Kidney (tissue), 14 donors: ENCODE results near the gene ADCY4. TPM values are rescaled to one million over a fixed set of nuclear protein-coding genes. Genes with fewer than 3 reads are reported as not detected.
A peak's percentile ranks its signal among the peaks of the same experiment; 100 is the strongest.

Experiments
- DNase-seq, 5 donors: peaks; one replicate each; pipeline ENCODE4 v3.0.0-alpha.2; 2013 to 2020
- FAIRE-seq: peaks from 2 replicates; lab custom pipeline; 2012; peaks lifted over from hg19 to GRCh38; lab: Jason Lieb, UNC
- H3K27ac ChIP-seq, 2 donors: one replicate each; pipeline ENCODE4 v1.7.0; 2013; ENCODE audit warnings: low read depth in 2 of 2, low read length in 2 of 2, inconsistent platforms in 1 of 2
- H3K27me3 ChIP-seq: one replicate; pipeline ENCODE4 v1.7.1; 2013; ENCODE audit warnings: low read length, inconsistent platforms; ENCODE audit not compliant: control insufficient read depth, insufficient read depth
- H3K36me3 ChIP-seq, 3 donors: one replicate each; pipeline versions ENCODE4 v1.7.0 to v1.7.1; 2013; ENCODE audit warnings: low read length in 3 of 3, control low read depth in 1 of 3, inconsistent platforms in 1 of 3; ENCODE audit not compliant: insufficient read depth in 3 of 3, control insufficient read depth in 2 of 3
- H3K4me1 ChIP-seq, 3 donors: one replicate each; pipeline versions ENCODE4 v1.7.0 to v1.7.1; 2013; ENCODE audit warnings: low read length in 3 of 3, inconsistent platforms in 1 of 3, low read depth in 1 of 3; ENCODE audit not compliant: control insufficient read depth in 2 of 3, insufficient read depth in 2 of 3
- H3K4me3 ChIP-seq, 3 donors: one replicate each; pipeline versions ENCODE4 v1.7.0 to v1.8.1; 2013; ENCODE audit warnings: low read length in 3 of 3, control low read depth in 1 of 3, inconsistent platforms in 1 of 3
- H3K9ac ChIP-seq, 3 donors: one replicate each; pipeline versions ENCODE4 v1.7.0 to v1.7.1; 2013; ENCODE audit warnings: low read length in 3 of 3, control low read depth in 1 of 3, inconsistent platforms in 1 of 3
- H3K9me3 ChIP-seq, 3 donors: one replicate each; pipeline versions ENCODE4 v1.7.0 to v1.7.1; 2013; ENCODE audit warnings: low read length in 3 of 3, control low read depth in 1 of 3, inconsistent platforms in 1 of 3; ENCODE audit not compliant: control insufficient read depth in 2 of 3, insufficient read depth in 1 of 3
- CTCF ChIP-seq: IDR thresholded peaks from 3 replicates; pipeline ENCODE4 v1.5.1; 2012; ENCODE audit warnings: mild to moderate bottlenecking, moderate library complexity, borderline replicate concordance; ENCODE audit not compliant: insufficient read depth; ENCODE audit errors: extremely low read depth
- intact Hi-C: fragments of 100-400 bp; cut with DNase I; formaldehyde crosslinking; loops from one replicate; pipeline ENCODE4 v1.11.1; 2022
- polyA plus RNA-seq: library from polyadenylated mRNA; stranded (reverse); fragments of 350-450 nt; fragmentation: Illumina TruSeq; extraction: RNeasy Lipid Tissue Mini Kit (QIAGEN cat#74804); gene quantifications from one replicate; pipeline ENCODE4 v1.2.3, GENCODE V29; 2014; ENCODE audit warnings: low read depth, low replicate concordance; ENCODE audit not compliant: insufficient read depth
- total RNA-seq: library from RNA; stranded (reverse); fragmentation: NEBNext Ultra II Directional; extraction: Animal tissue kit (Norgen Biotek cat#: 25700); gene quantifications from one replicate; pipeline ENCODE4 v1.2.1, GENCODE V29; 2021
- donor health status: control.
- donor health status: control.
- donor health status: control.
- donor health status: control.
- donor health status: control.
- donor health status: DM: yes; HTN: yes; CAD: no.
- donor health status: Normal renal cell carcinoma (clear cell type).

ADCY4 gene
- total and polyA plus RNA-seq, 2 donors from 2014 or later: 19.2 to 57.5 TPM

- TF ChIP-seq CTCF: no peak
- Histone ChIP-seq H3K9me3 (no peaks in the 10 kb centered on the region), H3K9ac (peak overlapping the region in 1 of 3 donors; percentile 17), H3K27ac (peak overlapping the region; percentile 68 to 72), H3K4me1 (peaks cover 0 to 44% (median 38%) of the 10 kb centered on the region in 3 donors), H3K27me3 (no peaks in the 10 kb centered on the region), H3K36me3 (peaks cover under 1 to 17% (median 9%) of the 10 kb centered on the region in 3 donors), H3K4me3 (peak overlapping the region in 2 of 3 donors; percentile 18 to 49)
- intact Hi-C loops: no loop called here
- FAIRE-seq (no peak), DNase-seq (no peak)
These were observed 24.6 kb downstream of the ADCY4 start for GRCh38 chr14:24310265-24310645.

- FAIRE-seq (no peak), DNase-seq (no peak)
- peak within 1 kb of the TSS; percentile 68 to 72 for H3K27ac ChIP-seq
- TF ChIP-seq CTCF: no peak
- peak within 1 kb of the TSS in 1 of 3 donors; percentile 17 for H3K9ac ChIP-seq
- no peaks in the 10 kb centered on the region for H3K27me3 ChIP-seq
- peak within 1 kb of the TSS in 2 of 3 donors; percentile 18 to 49 for H3K4me3 ChIP-seq
- no peaks in the 10 kb centered on the region for H3K9me3 ChIP-seq
- peaks cover 2 to 23% (median 15%) of the 10 kb centered on the region in 3 donors for H3K36me3 ChIP-seq
- H3K4me1 ChIP-seq: peaks cover 0 to 42% (median 38%) of the 10 kb centered on the region in 3 donors
- intact Hi-C loops: loop anchor here (10.0 kb wide), 1 partner anchor 55 kb away; no protein-coding TSS in a partner anchor
These were observed 25.2 kb downstream of the ADCY4 start, which contains the start of gene LTB4R2 for GRCh38 chr14:24309538-24310264. Gene LTB4R2, plus strand, starts transcription at chr14:24310140. Its CDS starts 525 bp downstream, at chr14:24310665.

- Histone ChIP-seq H3K36me3 (peaks cover 2 to 34% (median 26%) of the 10 kb centered on the region in 3 donors), H3K4me1 (peaks cover 0 to 35% (median 33%) of the 10 kb centered on the region in 3 donors), H3K27ac (peak overlapping the region in 1 of 2 donors; percentile 79), H3K4me3 (no peak overlapping the region), H3K9me3 (no peaks in the 10 kb centered on the region), H3K27me3 (no peaks in the 10 kb centered on the region), H3K9ac (peak overlapping the region in 1 of 3 donors; percentile 17)
- DNase-seq (no peak), FAIRE-seq (no peak)
- intact Hi-C loops: loop anchor here (10.0 kb wide), 1 partner anchor 54 kb away; no protein-coding TSS in a partner anchor
- TF ChIP-seq CTCF: no peak
These were observed 26.3 kb downstream of the ADCY4 start for GRCh38 chr14:24308342-24309124.
